HG03045 (cell line): ENCODE measurements around the gene TFF2.

Source experiments
- ATAC-seq: cut with Tn5 transposase; IDR thresholded peaks from one replicate; pipeline ENCODE4 v1.9.1; 2021; ENCODE audit warnings: mild to moderate bottlenecking, moderate library complexity; ENCODE audit not compliant: unreplicated experiment

The TFF2 gene

GRCh38 chr21:42347601-42348327, 3.0 kb downstream of the TFF2 start:
- ATAC-seq: no peak

DNA sequence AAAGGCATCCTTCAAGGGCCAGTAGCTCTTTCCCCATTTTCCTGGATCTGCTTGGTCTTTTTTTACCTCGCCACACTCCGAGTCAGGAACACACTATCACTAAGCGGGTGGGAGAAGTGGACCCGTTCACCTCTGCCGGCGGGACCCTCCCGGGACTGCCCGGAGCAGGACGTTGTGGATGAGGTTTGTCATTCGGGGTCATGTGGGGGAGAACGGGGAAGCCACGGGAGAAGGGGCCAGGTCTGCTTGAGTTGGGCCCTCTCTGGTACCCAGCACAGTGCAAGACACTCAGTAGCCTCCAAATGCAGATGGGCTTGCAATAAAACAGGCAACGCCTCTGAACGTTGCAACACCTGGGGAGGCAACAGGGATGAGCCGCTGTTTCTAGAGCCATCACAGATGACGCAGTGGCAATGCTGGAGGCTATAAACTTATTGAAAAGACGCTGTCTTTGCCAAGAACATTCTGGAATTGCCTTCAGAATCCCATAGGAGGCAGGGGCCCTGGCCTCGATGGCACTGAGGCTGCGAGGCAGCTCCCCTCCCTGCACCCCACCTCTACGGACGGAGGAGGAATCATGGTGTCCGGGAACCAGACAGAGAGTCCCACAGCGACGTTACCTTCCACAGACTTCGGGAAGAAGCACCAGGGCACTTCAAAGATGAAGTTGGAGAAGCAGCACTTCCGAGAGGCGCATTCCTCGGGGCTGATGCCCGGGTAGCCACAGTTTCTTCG, 3.8 kb downstream of the TFF2 start:
- ATAC-seq: no peak

DNA sequence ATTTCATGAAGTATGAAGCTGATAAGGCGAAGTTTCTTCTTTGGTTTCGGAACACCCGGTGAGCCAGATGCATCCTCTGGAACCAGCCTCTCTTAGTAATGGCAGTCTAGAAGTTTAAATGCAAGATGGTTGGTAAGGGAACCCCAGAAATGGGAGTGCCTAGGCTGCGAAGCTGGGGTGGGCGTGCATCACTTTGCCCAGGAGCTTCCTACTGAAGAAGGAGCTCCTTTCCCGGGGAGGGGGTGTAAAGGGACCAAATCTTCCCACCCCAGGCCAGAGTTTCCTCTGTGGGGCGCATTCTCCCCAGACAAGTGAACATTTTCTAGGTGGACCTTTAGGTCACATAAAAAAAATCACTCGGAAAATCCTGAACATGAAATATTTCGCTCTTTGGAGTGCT, 4.4 kb downstream of the TFF2 start:
- ATAC-seq: no peak

GRCh38 chr21:42344631-42345030, 6.2 kb downstream of the TFF2 start:
- no peak for ATAC-seq

- no peak for ATAC-seq
Observed at GRCh38 chr21:42343963-42344510, 6.8 kb downstream of the TFF2 start.

DNA sequence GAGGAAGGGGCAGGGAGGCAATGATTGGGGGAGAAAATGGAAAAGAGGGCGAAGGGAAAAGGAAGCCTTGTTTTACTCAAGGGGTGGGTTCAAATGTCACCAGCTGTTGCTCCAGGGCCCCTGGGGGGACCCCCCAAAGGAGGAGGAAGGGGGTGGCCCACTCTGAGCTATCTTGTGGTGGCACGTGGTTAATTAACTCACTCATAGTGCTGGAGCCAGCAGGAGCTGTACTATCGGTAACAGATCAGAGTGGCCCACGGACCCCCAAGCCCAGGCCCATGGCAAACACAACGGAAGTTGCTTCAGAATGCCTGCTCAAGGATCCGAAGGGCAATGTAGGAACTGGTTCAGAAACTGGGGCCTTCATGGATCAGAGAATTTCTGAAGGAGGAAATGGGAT, 7.2 kb downstream of the TFF2 start:
- no peak for ATAC-seq

GRCh38 chr21:42343101-42343500, 7.7 kb downstream of the TFF2 start:
- no peak for ATAC-seq

DNA sequence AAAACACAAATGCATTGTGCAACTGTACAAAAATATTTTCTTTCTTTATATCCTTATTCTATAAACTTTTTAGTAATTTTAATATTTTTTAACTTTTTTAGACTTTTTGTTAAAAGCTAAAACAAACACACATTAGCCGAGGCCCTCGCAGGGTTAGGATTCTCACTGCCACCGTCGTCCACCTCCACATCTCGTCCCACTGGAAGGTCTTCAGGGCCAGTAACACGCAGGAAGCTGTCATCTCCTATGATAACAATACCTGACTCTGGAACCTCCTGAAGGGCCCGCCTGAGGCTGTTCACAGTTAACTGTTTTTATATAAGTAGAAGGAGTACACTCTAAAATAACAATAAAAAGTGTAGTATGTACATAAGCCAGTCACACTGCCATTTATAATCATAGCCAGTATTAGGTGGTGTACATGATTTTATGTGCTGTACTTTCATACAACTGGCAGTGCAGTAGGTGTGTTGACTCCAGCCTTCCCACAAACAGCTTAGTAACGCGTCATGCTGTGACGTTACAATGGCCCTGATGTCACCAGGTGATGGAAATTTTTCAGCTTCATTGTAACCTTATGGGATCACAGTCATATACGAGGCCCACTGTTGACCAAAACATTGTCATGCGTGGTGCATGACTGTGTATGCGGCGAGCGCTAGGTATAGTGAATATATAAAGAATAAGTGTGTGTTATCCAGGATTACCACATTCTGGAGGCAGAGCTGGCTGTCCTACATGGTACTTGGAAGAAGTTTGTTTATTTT, 8.8 kb downstream of the TFF2 start:
- no peak for ATAC-seq

GRCh38 chr21:42340187-42341050, 10.4 kb downstream of the TFF2 start:
- no peak for ATAC-seq

DNA sequence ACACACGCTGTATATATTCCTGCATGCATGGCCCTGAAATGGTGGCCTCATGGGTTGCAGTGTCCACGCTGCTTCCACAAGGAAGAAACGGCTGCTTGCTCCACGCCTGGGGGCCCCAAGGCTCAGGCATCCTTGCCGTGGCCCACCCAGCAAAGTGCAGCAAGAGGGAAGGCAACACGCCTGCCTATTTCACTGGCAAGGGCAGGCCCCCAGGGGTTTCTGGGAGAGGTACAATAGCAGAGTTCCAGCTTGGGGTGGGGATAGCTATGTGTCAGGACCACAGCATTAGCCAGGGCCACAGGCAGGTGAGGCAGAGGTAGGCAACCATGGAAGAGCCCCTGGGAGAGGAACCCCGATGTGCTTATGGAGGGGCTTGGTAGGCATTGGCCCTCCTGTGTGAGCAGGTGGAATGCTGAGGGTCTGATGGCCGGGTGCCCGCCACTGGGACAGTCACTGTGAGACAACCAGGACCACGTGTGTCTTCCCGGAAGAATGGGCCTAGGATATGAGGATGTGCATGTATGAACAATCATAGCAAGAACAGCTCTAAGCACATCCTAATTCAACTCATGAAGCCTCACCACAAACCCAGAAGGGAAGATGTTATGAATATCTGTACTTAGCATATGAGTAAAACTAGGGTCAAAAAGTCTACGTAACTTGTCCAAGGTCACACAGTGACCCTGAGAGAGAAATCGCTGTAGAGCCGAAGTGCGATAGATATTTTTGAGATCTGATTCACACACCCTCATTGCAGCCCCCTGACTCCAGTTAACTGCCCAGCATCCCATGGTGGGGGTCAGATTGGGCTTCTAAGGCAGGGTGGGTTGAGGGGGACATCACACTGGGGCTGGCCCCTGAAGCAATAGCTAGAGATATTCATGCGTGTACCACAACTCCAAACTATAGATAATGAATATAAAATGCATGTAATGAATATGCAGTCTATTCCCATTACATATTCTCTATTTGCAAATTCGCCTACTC, 11.8 kb downstream of the TFF2 start:
- no peak for ATAC-seq

- ATAC-seq: no peak
Observed at GRCh38 chr21:42337830-42338728, 12.7 kb downstream of the TFF2 start.

GRCh38 chr21:42337276-42337675, 13.5 kb downstream of the TFF2 start:
- no peak for ATAC-seq

DNA sequence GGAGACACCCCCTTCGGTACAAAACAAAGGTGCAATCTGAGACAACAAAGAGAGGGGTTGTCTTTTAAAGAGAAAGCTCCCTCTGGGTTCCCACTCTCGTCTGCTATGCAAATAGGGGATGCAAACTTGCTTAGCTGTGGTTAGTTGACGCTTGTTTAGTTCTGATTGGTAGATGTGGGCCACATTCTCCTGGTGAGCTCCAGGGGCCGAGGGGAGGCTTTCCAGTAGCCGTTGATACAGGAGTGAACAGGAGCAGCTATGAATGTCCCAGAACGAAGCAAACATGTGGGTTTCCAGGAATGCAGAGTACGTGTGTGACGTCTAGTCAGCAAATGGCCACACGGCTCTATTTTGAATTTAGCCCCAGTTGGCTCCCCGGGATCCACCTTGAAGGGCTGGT, 14.7 kb downstream of the TFF2 start:
- ATAC-seq: no peak

DNA sequence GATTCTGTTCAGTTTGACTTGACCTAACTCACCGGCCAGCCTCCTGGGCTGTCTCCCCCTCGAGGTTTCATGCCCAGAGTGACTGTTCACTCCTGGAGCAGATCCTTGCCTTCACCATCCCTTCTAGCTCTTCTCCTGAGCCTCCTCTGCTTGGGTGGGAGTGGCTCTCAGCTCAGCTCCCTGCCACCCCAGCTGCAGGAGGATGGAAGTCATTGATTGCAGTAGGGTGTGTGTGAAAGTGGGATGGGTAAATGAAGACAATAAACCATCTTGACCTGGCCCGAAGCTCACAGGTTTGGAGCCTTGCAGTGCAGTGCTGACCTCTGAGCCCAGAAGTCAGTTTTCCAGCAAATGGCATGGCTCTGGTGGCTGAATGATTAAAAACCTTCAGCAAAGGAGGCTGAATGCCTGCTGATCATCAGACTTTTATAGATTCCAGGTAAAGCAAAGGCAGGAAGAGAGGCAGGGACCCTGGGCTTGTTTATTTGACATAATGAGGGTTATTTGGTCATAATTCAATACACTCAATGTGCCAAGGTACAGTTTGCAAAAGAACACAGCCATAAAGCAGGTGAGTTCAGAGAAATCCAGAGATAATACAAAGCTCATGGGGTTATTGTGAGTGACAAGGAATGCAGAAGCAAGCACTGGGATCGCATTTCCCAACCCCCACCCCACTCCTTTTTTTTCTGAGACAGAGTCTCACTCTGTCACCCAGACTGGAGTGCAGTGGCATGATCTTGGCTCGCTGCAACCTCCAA, 18.1 kb downstream of the TFF2 start:
- ATAC-seq: no peak

GRCh38 chr21:42331660-42332059, 19.1 kb downstream of the TFF2 start:
- no peak for ATAC-seq

GRCh38 chr21:42330380-42331371, 20.1 kb downstream of the TFF2 start:
- no peak for ATAC-seq
